ENCODE measurements around the gene ATAD5. TPM values are rescaled to one million over a fixed set of nuclear protein-coding genes. Genes with fewer than 3 reads are reported as not detected.

The ATAD5 gene
- total and polyA plus RNA-seq, 2 of the 13 experiments (the other 11 are each of a cell fraction or from before 2014, with no cell fraction given): 1.8 to 10.7 TPM

DNA sequence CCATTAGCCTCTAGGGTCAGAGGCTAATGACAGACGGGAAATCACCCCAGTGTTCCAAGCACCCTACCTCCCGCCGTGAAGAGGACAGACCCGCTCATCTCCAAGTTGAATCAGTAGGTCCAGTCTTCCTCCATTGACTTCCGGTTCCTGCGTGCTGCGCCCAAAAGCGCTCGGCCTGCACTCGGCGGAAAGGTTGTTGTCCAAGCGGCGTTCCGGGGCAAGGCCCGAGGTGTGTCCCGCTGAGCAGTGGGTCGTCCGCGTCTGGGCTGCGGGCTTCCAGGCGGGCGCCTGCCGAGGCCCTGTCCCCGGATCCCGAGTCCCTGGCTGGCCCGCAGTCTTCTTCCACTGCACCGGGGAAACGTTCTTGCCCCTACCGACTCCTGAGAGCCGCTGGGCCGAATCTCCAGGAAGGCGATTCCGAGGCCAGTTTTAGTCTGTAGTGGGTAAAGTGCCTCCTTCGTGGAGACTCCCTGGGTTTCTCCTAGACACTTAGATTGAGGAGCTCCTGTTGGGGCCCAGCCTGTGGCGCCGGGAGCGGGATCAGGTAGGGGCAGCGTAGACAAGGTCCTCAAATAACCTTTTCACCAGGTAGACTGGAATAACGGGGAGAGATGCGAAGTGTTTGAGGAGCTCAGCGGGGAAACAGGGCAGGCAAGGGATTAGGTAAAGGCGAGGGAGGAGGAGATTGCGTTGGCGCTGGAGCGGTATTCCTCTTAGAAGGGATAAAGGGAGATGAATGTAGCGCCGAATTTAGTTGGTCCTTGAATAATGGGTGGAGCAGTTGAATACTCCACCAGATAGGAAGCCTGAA lies 74.5 kb downstream of the ATAD5 start, which contains the start of gene TEFM (continued):
- TF ChIP-seq ZNF558 (CRISPR knock-in tag; IDR thresholded peaks at IDR 0.05; ENCODE audit: borderline replicate concordance) (peak; percentile 49; the same call in 1 of the 2 replicates), MED1 (CRISPR knock-in tag; IDR thresholded peaks at IDR 0.05) (peak; percentile 91), IRF2 (CRISPR knock-in tag; IDR thresholded peaks at IDR 0.05) (peak; percentile 98), HDAC1 (CRISPR knock-in tag; IDR thresholded peaks at IDR 0.05) (peak; percentile 96), ZNF496 (CRISPR knock-in tag; IDR thresholded peaks at IDR 0.05; ENCODE audit: insufficient replicate concordance) (no peak), GATAD1 (CRISPR knock-in tag; IDR thresholded peaks at IDR 0.05) (peak; percentile 99), HOXA3 (CRISPR knock-in tag; IDR thresholded peaks at IDR 0.05) (peak; percentile 94), ZNF350 (CRISPR knock-in tag; IDR thresholded peaks at IDR 0.05; ENCODE audit: borderline replicate concordance, low read depth) (peak; percentile 97), MAFG (CRISPR knock-in tag; IDR thresholded peaks at IDR 0.05) (no peak), IRX3 (CRISPR knock-in tag; IDR thresholded peaks at IDR 0.05; ENCODE audit: borderline replicate concordance, low read depth) (no peak; the same call in 1 of the 2 replicates), BCL6 (CRISPR knock-in tag; IDR thresholded peaks at IDR 0.05) (peak; percentile 65), FLYWCH1 (CRISPR knock-in tag; IDR thresholded peaks at IDR 0.05) (0 out of 2 replicates have a peak, but pooled peaks have one; percentile 37), CHD4 (IDR thresholded peaks at IDR 0.05; ENCODE audit: borderline replicate concordance, low read length) (no peak), SOX5 (CRISPR knock-in tag; IDR thresholded peaks at IDR 0.05; ENCODE audit: borderline replicate concordance) (peak; percentile 60; the same call in 1 of the 2 replicates), IKZF1 (IDR thresholded peaks at IDR 0.05) (no peak), CAMTA2 (CRISPR knock-in tag; IDR thresholded peaks at IDR 0.05; ENCODE audit: borderline replicate concordance) (peak; percentile 79; the same call in 1 of the 2 replicates), ZNF207 (IDR thresholded peaks at IDR 0.05; ENCODE audit: borderline replicate concordance) (no peak), ZNF431 (CRISPR knock-in tag; IDR thresholded peaks at IDR 0.05; ENCODE audit: borderline replicate concordance, low read depth) (peak; percentile 42; the same call in 1 of the 2 replicates), FOXK1 (CRISPR knock-in tag; IDR thresholded peaks at IDR 0.05; ENCODE audit: borderline replicate concordance, low read depth) (peak; percentile 95; the same call in 1 of the 2 replicates)
- TF ChIP-seq, protein P1, sequence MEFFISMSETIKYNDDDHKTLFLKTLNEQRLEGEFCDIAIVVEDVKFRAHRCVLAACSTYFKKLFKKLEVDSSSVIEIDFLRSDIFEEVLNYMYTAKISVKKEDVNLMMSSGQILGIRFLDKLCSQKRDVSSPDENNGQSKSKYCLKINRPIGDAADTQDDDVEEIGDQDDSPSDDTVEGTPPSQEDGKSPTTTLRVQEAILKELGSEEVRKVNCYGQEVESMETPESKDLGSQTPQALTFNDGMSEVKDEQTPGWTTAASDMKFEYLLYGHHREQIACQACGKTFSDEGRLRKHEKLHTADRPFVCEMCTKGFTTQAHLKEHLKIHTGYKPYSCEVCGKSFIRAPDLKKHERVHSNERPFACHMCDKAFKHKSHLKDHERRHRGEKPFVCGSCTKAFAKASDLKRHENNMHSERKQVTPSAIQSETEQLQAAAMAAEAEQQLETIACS (CRISPR knock-in tag; IDR thresholded peaks at IDR 0.05): peak; percentile 65; the same call in 1 of the 2 replicates
- TF ChIP-seq, protein P2, sequence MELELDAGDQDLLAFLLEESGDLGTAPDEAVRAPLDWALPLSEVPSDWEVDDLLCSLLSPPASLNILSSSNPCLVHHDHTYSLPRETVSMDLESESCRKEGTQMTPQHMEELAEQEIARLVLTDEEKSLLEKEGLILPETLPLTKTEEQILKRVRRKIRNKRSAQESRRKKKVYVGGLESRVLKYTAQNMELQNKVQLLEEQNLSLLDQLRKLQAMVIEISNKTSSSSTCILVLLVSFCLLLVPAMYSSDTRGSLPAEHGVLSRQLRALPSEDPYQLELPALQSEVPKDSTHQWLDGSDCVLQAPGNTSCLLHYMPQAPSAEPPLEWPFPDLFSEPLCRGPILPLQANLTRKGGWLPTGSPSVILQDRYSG (CRISPR knock-in tag; IDR thresholded peaks at IDR 0.05): no peak; the same call in 1 of the 2 replicates
- TF ChIP-seq, protein P3, sequence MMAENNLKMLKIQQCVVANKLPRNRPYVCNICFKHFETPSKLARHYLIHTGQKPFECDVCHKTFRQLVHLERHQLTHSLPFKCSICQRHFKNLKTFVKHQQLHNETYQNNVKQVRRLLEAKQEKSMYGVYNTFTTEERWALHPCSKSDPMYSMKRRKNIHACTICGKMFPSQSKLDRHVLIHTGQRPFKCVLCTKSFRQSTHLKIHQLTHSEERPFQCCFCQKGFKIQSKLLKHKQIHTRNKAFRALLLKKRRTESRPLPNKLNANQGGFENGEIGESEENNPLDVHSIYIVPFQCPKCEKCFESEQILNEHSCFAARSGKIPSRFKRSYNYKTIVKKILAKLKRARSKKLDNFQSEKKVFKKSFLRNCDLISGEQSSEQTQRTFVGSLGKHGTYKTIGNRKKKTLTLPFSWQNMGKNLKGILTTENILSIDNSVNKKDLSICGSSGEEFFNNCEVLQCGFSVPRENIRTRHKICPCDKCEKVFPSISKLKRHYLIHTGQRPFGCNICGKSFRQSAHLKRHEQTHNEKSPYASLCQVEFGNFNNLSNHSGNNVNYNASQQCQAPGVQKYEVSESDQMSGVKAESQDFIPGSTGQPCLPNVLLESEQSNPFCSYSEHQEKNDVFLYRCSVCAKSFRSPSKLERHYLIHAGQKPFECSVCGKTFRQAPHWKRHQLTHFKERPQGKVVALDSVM (CRISPR knock-in tag; IDR thresholded peaks at IDR 0.05): peak; percentile 83
- TF ChIP-seq, protein P4, sequence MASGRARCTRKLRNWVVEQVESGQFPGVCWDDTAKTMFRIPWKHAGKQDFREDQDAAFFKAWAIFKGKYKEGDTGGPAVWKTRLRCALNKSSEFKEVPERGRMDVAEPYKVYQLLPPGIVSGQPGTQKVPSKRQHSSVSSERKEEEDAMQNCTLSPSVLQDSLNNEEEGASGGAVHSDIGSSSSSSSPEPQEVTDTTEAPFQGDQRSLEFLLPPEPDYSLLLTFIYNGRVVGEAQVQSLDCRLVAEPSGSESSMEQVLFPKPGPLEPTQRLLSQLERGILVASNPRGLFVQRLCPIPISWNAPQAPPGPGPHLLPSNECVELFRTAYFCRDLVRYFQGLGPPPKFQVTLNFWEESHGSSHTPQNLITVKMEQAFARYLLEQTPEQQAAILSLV (CRISPR knock-in tag; IDR thresholded peaks at IDR 0.05; ENCODE audit: borderline replicate concordance): peak; percentile 97

Data from HepG2 (cell line).